ENCODE results near the gene LAMA2. TPM values are rescaled to one million over a fixed set of nuclear protein-coding genes. Genes with fewer than 3 reads are reported as not detected.

Gene LAMA2
- total RNA-seq, 1 experiment from 2014 or later, result 4.2 TPM

GRCh38 chr6:129558248-129558647, 675.3 kb downstream of the LAMA2 start:
- H4K91ac ChIP-seq (ENCODE audit: insufficient read length, low read depth, low read length), result no peak overlapping the region
- H4K8ac ChIP-seq (replicated peaks; ENCODE audit: insufficient read length, low read depth, low read length), result no peak overlapping the region
- no peak overlapping the region for H2BK12ac ChIP-seq (ENCODE audit: insufficient read length, low read depth, low read length)
- Mint-ChIP-seq H3K4me3 (no peak overlapping the region), H3K27me3 (ENCODE audit: low read depth) (peaks cover 1% of the 10 kb centered on the region; the same call in 1 of the 2 replicates), H3K36me3 (ENCODE audit: insufficient read depth in 1 of 3, low read depth in 3 of 3) (no peaks in the 10 kb centered on the region), H3K4me1 (peaks cover 3 to 5% of the 10 kb centered on the region in 2 experiments; a peak in 3 of 4 replicates), H3K27ac (no peak overlapping the region), H3K9me3 (peaks cover 0 to 2% of the 10 kb centered on the region in 2 experiments; a peak in 1 of 5 replicates)
- no peak overlapping the region for H3K23ac ChIP-seq (ENCODE audit: insufficient read length, low read depth, low read length)
- no peak overlapping the region for H3K4me2 ChIP-seq (ENCODE audit: insufficient read depth, insufficient read length, low read length)
- no peaks in the 10 kb centered on the region for H3K4me1 ChIP-seq (ENCODE audit: insufficient read depth, low read length)
- no peak overlapping the region for H2AK5ac ChIP-seq (ENCODE audit: insufficient read length, low read length)
- no peak overlapping the region for H3K4ac ChIP-seq (ENCODE audit: low read depth, low read length)
- H3K14ac ChIP-seq (ENCODE audit: insufficient read depth, low read length), result no peak overlapping the region
- no peak for DNase-seq
- H4K5ac ChIP-seq (ENCODE audit: insufficient read length, low read depth, low read length), result no peak overlapping the region
- H3K9me3 ChIP-seq (ENCODE audit: control insufficient read depth, low read depth, low read length), result no peaks in the 10 kb centered on the region
- H3K9ac ChIP-seq (ENCODE audit: extremely low read depth, insufficient read length, low read length), result no peak overlapping the region
- no peaks in the 10 kb centered on the region for H3K23me2 ChIP-seq (ENCODE audit: insufficient read length, low read depth, low read length, poor library complexity, severe bottlenecking)
- no peak overlapping the region for H3K56ac ChIP-seq (ENCODE audit: insufficient read length, low read depth, low read length)
- WGBS (ENCODE audit: extremely low coverage, insufficient read length, low lambda C conversion rate), result no CpG with 5 or more reads among the region's 1 CpG
- H2BK15ac ChIP-seq (ENCODE audit: low read depth, low read length), result no peak overlapping the region
- H3K79me1 ChIP-seq (ENCODE audit: insufficient read depth, low read depth, low read length, poor library complexity, severe bottlenecking), result no peaks in the 10 kb centered on the region
- no peak overlapping the region for H3K27ac ChIP-seq (ENCODE audit: insufficient read length, low read depth, low read length)
- no peak overlapping the region for H2AFZ ChIP-seq (ENCODE audit: low read length)
- H3K79me2 ChIP-seq (ENCODE audit: insufficient read depth, low read length), result no peaks in the 10 kb centered on the region
- no peak overlapping the region for H2BK120ac ChIP-seq (ENCODE audit: low read depth, low read length, poor library complexity, severe bottlenecking)
- H2BK20ac ChIP-seq (ENCODE audit: low read depth, low read length, poor library complexity, severe bottlenecking), result no peak overlapping the region
- H3K18ac ChIP-seq (ENCODE audit: insufficient read length, low read depth, low read length), result no peak overlapping the region
- H2BK5ac ChIP-seq (ENCODE audit: insufficient read length, low read length), result no peak overlapping the region
- no peak overlapping the region for H3T11ph ChIP-seq (ENCODE audit: low read length)
- TF ChIP-seq CTCF (conservative IDR thresholded peaks at IDR 0.05), result no peak
- H3K27me3 ChIP-seq (ENCODE audit: insufficient read depth, low read length), result no peaks in the 10 kb centered on the region
- no peaks in the 10 kb centered on the region for H4K20me1 ChIP-seq (ENCODE audit: control insufficient read depth, insufficient read depth, insufficient read length)
